ENCODE measurements around the gene IRAG1.
A peak's percentile ranks its signal among the peaks of the same experiment; 100 is the strongest.
"Not testable (repeated sequence)": the region's sequence is repeated elsewhere in the genome, so short reads cannot be mapped to it uniquely, and the experiment has no call there.

Gene IRAG1

GRCh38 chr11:10695833-10696232, 2.3 kb upstream of the IRAG1 start:
- no peaks in the 10 kb centered on the region for H3K27me3 ChIP-seq (ENCODE audit: control insufficient read depth, insufficient read depth, low read length)
- no peak overlapping the region for H3K9ac ChIP-seq (ENCODE audit: low read length)
- peaks cover 19% of the 10 kb centered on the region for H3K4me1 ChIP-seq (ENCODE audit: control insufficient read depth, insufficient read depth, low read length)
- H3K36me3 ChIP-seq (ENCODE audit: control insufficient read depth, insufficient read depth, low read length), result no peaks in the 10 kb centered on the region
- peak overlapping the region; percentile 30 for H3K27ac ChIP-seq (ENCODE audit: low read depth, low read length)
- H3K4me3 ChIP-seq (ENCODE audit: low read length), result no peak overlapping the region

- no peak overlapping the region for H3K9ac ChIP-seq (ENCODE audit: low read length)
- peak overlapping the region; percentile 89 for H3K4me3 ChIP-seq (ENCODE audit: low read length)
- no peaks in the 10 kb centered on the region for H3K36me3 ChIP-seq (ENCODE audit: control insufficient read depth, insufficient read depth, low read length)
- H3K27me3 ChIP-seq (ENCODE audit: control insufficient read depth, insufficient read depth, low read length), result no peaks in the 10 kb centered on the region
- peak overlapping the region; percentile 94 for H3K27ac ChIP-seq (ENCODE audit: low read depth, low read length)
- peaks cover 24% of the 10 kb centered on the region for H3K4me1 ChIP-seq (ENCODE audit: control insufficient read depth, insufficient read depth, low read length)
Measured at GRCh38 chr11:10694486-10695239, 1.1 kb upstream of the IRAG1 start.

GRCh38 chr11:10692531-10693115, 932 bp downstream of the IRAG1 start:
- H3K9ac ChIP-seq (ENCODE audit: low read length), result peak overlapping the region; percentile 91
- H3K27me3 ChIP-seq (ENCODE audit: control insufficient read depth, insufficient read depth, low read length), result no peaks in the 10 kb centered on the region
- peak overlapping the region; percentile 94 for H3K27ac ChIP-seq (ENCODE audit: low read depth, low read length)
- H3K4me1 ChIP-seq (ENCODE audit: control insufficient read depth, insufficient read depth, low read length), result peaks cover 30% of the 10 kb centered on the region
- peak overlapping the region; percentile 89 for H3K4me3 ChIP-seq (ENCODE audit: low read length)
- no peaks in the 10 kb centered on the region for H3K36me3 ChIP-seq (ENCODE audit: control insufficient read depth, insufficient read depth, low read length)

GRCh38 chr11:10688401-10688800, 5.2 kb downstream of the IRAG1 start:
- H3K4me1 ChIP-seq (ENCODE audit: control insufficient read depth, insufficient read depth, low read length), result peaks cover 17% of the 10 kb centered on the region
- H3K36me3 ChIP-seq (ENCODE audit: control insufficient read depth, insufficient read depth, low read length), result no peaks in the 10 kb centered on the region
- no peaks in the 10 kb centered on the region for H3K27me3 ChIP-seq (ENCODE audit: control insufficient read depth, insufficient read depth, low read length)
- H3K27ac ChIP-seq (ENCODE audit: low read depth, low read length), result no peak overlapping the region
- H3K4me3 ChIP-seq (ENCODE audit: low read length), result no peak overlapping the region
- no peak overlapping the region for H3K9ac ChIP-seq (ENCODE audit: low read length)

- H3K9ac ChIP-seq (ENCODE audit: low read length), result no peak overlapping the region
- H3K36me3 ChIP-seq (ENCODE audit: control insufficient read depth, insufficient read depth, low read length), result no peaks in the 10 kb centered on the region
- H3K4me3 ChIP-seq (ENCODE audit: low read length), result no peak overlapping the region
- peaks cover 22% of the 10 kb centered on the region for H3K4me1 ChIP-seq (ENCODE audit: control insufficient read depth, insufficient read depth, low read length)
- no peak overlapping the region for H3K27ac ChIP-seq (ENCODE audit: low read depth, low read length)
- H3K27me3 ChIP-seq (ENCODE audit: control insufficient read depth, insufficient read depth, low read length), result no peaks in the 10 kb centered on the region
Measured at GRCh38 chr11:10686311-10686710, 7.2 kb downstream of the IRAG1 start.

- Histone ChIP-seq H3K9ac (ENCODE audit: low read length) (no peak overlapping the region), H3K4me1 (ENCODE audit: control insufficient read depth, insufficient read depth, low read length) (peaks cover 14% of the 10 kb centered on the region), H3K27me3 (ENCODE audit: control insufficient read depth, insufficient read depth, low read length) (no peaks in the 10 kb centered on the region), H3K27ac (ENCODE audit: low read depth, low read length) (no peak overlapping the region), H3K36me3 (ENCODE audit: control insufficient read depth, insufficient read depth, low read length) (no peaks in the 10 kb centered on the region), H3K4me3 (ENCODE audit: low read length) (no peak overlapping the region)
Measured at GRCh38 chr11:10683429-10683828, 10.1 kb downstream of the IRAG1 start.

GRCh38 chr11:10680956-10681487, 12.5 kb downstream of the IRAG1 start:
- H3K4me3 ChIP-seq (ENCODE audit: low read length), result no peak overlapping the region
- peaks cover 11% of the 10 kb centered on the region for H3K4me1 ChIP-seq (ENCODE audit: control insufficient read depth, insufficient read depth, low read length)
- H3K27ac ChIP-seq (ENCODE audit: low read depth, low read length), result no peak overlapping the region
- no peaks in the 10 kb centered on the region for H3K36me3 ChIP-seq (ENCODE audit: control insufficient read depth, insufficient read depth, low read length)
- H3K9ac ChIP-seq (ENCODE audit: low read length), result no peak overlapping the region
- H3K27me3 ChIP-seq (ENCODE audit: control insufficient read depth, insufficient read depth, low read length), result no peaks in the 10 kb centered on the region

GRCh38 chr11:10680279-10680678, 13.3 kb downstream of the IRAG1 start:
- H3K9ac ChIP-seq (ENCODE audit: low read length); H3K27me3 ChIP-seq (ENCODE audit: control insufficient read depth, insufficient read depth, low read length); H3K27ac ChIP-seq (ENCODE audit: low read depth, low read length); H3K4me3 ChIP-seq (ENCODE audit: low read length); H3K36me3 ChIP-seq (ENCODE audit: control insufficient read depth, insufficient read depth, low read length): not testable (repeated sequence)
- H3K4me1 ChIP-seq (ENCODE audit: control insufficient read depth, insufficient read depth, low read length), result peaks cover 15% of the 10 kb centered on the region

GRCh38 chr11:10679644-10680043, 13.9 kb downstream of the IRAG1 start:
- Histone ChIP-seq H3K36me3 (ENCODE audit: control insufficient read depth, insufficient read depth, low read length) (no peaks in the 10 kb centered on the region), H3K27ac (ENCODE audit: low read depth, low read length) (no peak overlapping the region), H3K27me3 (ENCODE audit: control insufficient read depth, insufficient read depth, low read length) (no peaks in the 10 kb centered on the region), H3K9ac (ENCODE audit: low read length) (no peak overlapping the region), H3K4me1 (ENCODE audit: control insufficient read depth, insufficient read depth, low read length) (peaks cover 22% of the 10 kb centered on the region), H3K4me3 (ENCODE audit: low read length) (no peak overlapping the region)

- H3K4me1 ChIP-seq (ENCODE audit: control insufficient read depth, insufficient read depth, low read length), result peaks cover 30% of the 10 kb centered on the region
- H3K4me3 ChIP-seq (ENCODE audit: low read length), result no peak overlapping the region
- no peaks in the 10 kb centered on the region for H3K36me3 ChIP-seq (ENCODE audit: control insufficient read depth, insufficient read depth, low read length)
- no peak overlapping the region for H3K27ac ChIP-seq (ENCODE audit: low read depth, low read length)
- H3K27me3 ChIP-seq (ENCODE audit: control insufficient read depth, insufficient read depth, low read length), result no peaks in the 10 kb centered on the region
- no peak overlapping the region for H3K9ac ChIP-seq (ENCODE audit: low read length)
Measured at GRCh38 chr11:10678101-10678500, 15.5 kb downstream of the IRAG1 start.

- H3K27ac ChIP-seq (ENCODE audit: low read depth, low read length), result no peak overlapping the region
- H3K27me3 ChIP-seq (ENCODE audit: control insufficient read depth, insufficient read depth, low read length), result no peaks in the 10 kb centered on the region
- peaks cover 29% of the 10 kb centered on the region for H3K4me1 ChIP-seq (ENCODE audit: control insufficient read depth, insufficient read depth, low read length)
Measured at GRCh38 chr11:10676919-10677318, 16.6 kb downstream of the IRAG1 start.

GRCh38 chr11:10674911-10675440, 18.6 kb downstream of the IRAG1 start:
- H3K9ac ChIP-seq (ENCODE audit: low read length), result no peak overlapping the region
- H3K4me3 ChIP-seq (ENCODE audit: low read length), result peak overlapping the region; percentile 17

More at GRCh38 chr11:10676919-10677318, 16.6 kb downstream of the IRAG1 start:
- Histone ChIP-seq H3K9ac (ENCODE audit: low read length) (no peak overlapping the region), H3K4me3 (ENCODE audit: low read length) (no peak overlapping the region), H3K36me3 (ENCODE audit: control insufficient read depth, insufficient read depth, low read length) (no peaks in the 10 kb centered on the region)

More at GRCh38 chr11:10674911-10675440, 18.6 kb downstream of the IRAG1 start:
- Histone ChIP-seq H3K36me3 (ENCODE audit: control insufficient read depth, insufficient read depth, low read length) (no peaks in the 10 kb centered on the region), H3K4me1 (ENCODE audit: control insufficient read depth, insufficient read depth, low read length) (peaks cover 32% of the 10 kb centered on the region), H3K27me3 (ENCODE audit: control insufficient read depth, insufficient read depth, low read length) (no peaks in the 10 kb centered on the region), H3K27ac (ENCODE audit: low read depth, low read length) (peak overlapping the region; percentile 71)

Data from rectal smooth muscle tissue (tissue), 1 donor.